ENCODE data around the gene VPS41. TPM values are rescaled to one million over a fixed set of nuclear protein-coding genes. Genes with fewer than 3 reads are reported as not detected.

VPS41 gene
- total and polyA plus RNA-seq, 7 donors, result 10.2 to 38.5 (median 25.7) TPM

GRCh38 chr7:38851321-38851720, 57.7 kb downstream of the VPS41 start:
- Histone ChIP-seq H3K4me1 (peaks cover 0 to 13% (median 3%) of the 10 kb centered on the region in 4 donors), H3K27ac (no peak overlapping the region), H3K27me3 (no peaks in the 10 kb centered on the region), H3K4me3 (no peak overlapping the region), H3K9me3 (no peaks in the 10 kb centered on the region), H3K36me3 (no peaks in the 10 kb centered on the region)
- 88 to 91% methylated on average over 2 of the region's 2 CpGs for WGBS, 2 donors
- intact Hi-C loops (cut with DNase I), result no loop called here
- no peak for DNase-seq
- TF ChIP-seq POLR2A (IDR thresholded peaks at IDR 0.05), result no peak
- TF ChIP-seq CTCF (IDR thresholded peaks at IDR 0.05), result no peak

GRCh38 chr7:38846280-38846679, 62.7 kb downstream of the VPS41 start:
- no peak overlapping the region for H3K4me3 ChIP-seq
- intact Hi-C loops (cut with DNase I), result no loop called here
- no peak overlapping the region for H3K27ac ChIP-seq
- H3K9me3 ChIP-seq, result no peaks in the 10 kb centered on the region
- H3K36me3 ChIP-seq, result no peaks in the 10 kb centered on the region
- TF ChIP-seq EP300 (IDR thresholded peaks at IDR 0.05) (no peak), POLR2AphosphoS5 (IDR thresholded peaks at IDR 0.05) (peak in 1 of 4 donors; percentile 28), CTCF (IDR thresholded peaks at IDR 0.05) (no peak), POLR2A (IDR thresholded peaks at IDR 0.05) (no peak)
- peaks cover 0 to 21% (median 7%) of the 10 kb centered on the region in 4 donors for H3K4me1 ChIP-seq
- WGBS, 2 donors, result 84 to 87% methylated on average over 7 of the region's 7 CpGs
- DNase-seq, result no peak
- no peaks in the 10 kb centered on the region for H3K27me3 ChIP-seq

GRCh38 chr7:38844952-38845563, 63.9 kb downstream of the VPS41 start:
- 94 to 95% methylated on average over 8 of the region's 8 CpGs for WGBS, 2 donors
- no peak for DNase-seq
- Histone ChIP-seq H3K27me3 (no peaks in the 10 kb centered on the region), H3K36me3 (no peaks in the 10 kb centered on the region), H3K4me3 (no peak overlapping the region), H3K27ac (no peak overlapping the region), H3K4me1 (peaks cover 0 to 29% (median 10%) of the 10 kb centered on the region in 4 donors), H3K9me3 (no peaks in the 10 kb centered on the region)
- TF ChIP-seq CTCF (IDR thresholded peaks at IDR 0.05), result no peak
- no peak for TF ChIP-seq POLR2AphosphoS5 (IDR thresholded peaks at IDR 0.05)
- TF ChIP-seq EP300 (IDR thresholded peaks at IDR 0.05), result no peak
- TF ChIP-seq POLR2A (IDR thresholded peaks at IDR 0.05), result no peak
- intact Hi-C loops (cut with DNase I), result no loop called here

GRCh38 chr7:38842746-38843145, 66.2 kb downstream of the VPS41 start:
- Histone ChIP-seq H3K4me3 (no peak overlapping the region), H3K4me1 (peaks cover 0 to 29% (median 10%) of the 10 kb centered on the region in 4 donors), H3K9me3 (no peaks in the 10 kb centered on the region), H3K27ac (no peak overlapping the region), H3K36me3 (no peaks in the 10 kb centered on the region), H3K27me3 (no peaks in the 10 kb centered on the region)
- intact Hi-C loops (cut with DNase I), result no loop called here
- 76 to 91% methylated on average over 1 of the region's 1 CpG for WGBS, 2 donors
- DNase-seq, result no peak
- TF ChIP-seq CTCF (IDR thresholded peaks at IDR 0.05) (no peak), POLR2AphosphoS5 (IDR thresholded peaks at IDR 0.05) (no peak), EP300 (IDR thresholded peaks at IDR 0.05) (no peak), POLR2A (IDR thresholded peaks at IDR 0.05) (no peak)

Measured in sigmoid colon (tissue), 7 donors.